Epithelial cell of esophagus (primary cell): ENCODE measurements around the gene AMOTL1.

Source experiments
- DNase-seq: peaks from one replicate; pipeline ENCODE4 v3.0.0; 2010; ENCODE audit warnings: low read depth
- H3K4me3 ChIP-seq: 2 replicates; pipeline ENCODE4 v1.5.1; 2011; ENCODE audit warnings: mild to moderate bottlenecking, low read length, control low read depth
- CTCF ChIP-seq: IDR thresholded peaks from 2 replicates; pipeline ENCODE4 v1.5.1; 2011; ENCODE audit warnings: low read depth, mild to moderate bottlenecking, low read length, control low read depth, inconsistent platforms; ENCODE audit not compliant: insufficient read depth; ENCODE audit errors: missing control alignments

The AMOTL1 gene

DNA sequence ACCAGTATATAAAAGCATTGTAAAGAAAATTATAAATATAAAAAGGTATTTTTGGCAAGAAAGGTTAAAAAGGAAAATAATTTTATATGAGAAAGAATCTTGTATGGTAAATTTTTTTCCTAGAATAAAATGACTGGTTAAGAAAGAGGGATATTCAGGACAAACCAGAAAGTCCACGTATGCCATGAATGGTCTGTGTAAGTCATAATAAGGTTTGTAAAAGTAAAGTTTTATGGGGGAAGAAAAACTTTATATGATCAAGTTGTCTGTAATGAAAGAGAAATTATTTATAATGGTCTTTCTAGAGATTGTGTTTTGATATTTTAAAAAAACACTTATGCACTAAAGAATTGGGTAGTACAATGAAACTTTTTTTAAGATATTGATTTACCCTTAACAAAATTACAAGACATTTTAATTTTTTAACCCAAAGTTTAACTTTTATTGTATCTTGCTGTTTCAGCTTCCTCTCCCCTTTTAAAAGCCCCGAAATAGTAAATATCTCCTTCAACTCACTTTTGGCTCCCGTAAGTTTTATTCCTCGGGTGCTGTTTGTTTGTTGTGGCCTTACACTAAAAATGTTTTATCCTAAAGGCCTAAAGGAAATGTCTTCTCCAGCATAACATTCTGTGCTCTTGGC is 47.7 kb downstream of the AMOTL1 start:
- no peak overlapping the region for H3K4me3 ChIP-seq
- no peak for TF ChIP-seq CTCF
- no peak for DNase-seq

DNA sequence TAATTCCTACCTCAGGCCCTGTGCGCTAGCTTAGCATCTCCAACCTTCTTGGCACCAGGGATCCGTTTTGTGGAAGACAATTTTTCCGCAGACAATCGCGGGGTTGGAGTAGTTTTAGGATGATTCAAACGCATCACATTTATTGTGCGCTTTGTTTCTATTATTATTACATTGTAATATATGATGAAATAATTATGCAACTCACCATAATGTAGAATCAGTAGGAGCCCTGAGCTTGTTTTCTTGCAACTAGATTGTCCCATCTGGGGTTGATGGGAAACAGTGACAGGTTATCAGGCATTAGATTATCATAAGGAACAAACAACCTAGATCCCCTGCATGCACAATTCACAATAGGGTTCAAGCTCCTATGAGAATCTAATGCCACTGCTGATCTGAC is 52.3 kb downstream of the AMOTL1 start:
- DNase-seq: no peak
- no peak overlapping the region for H3K4me3 ChIP-seq
- no peak for TF ChIP-seq CTCF

DNA sequence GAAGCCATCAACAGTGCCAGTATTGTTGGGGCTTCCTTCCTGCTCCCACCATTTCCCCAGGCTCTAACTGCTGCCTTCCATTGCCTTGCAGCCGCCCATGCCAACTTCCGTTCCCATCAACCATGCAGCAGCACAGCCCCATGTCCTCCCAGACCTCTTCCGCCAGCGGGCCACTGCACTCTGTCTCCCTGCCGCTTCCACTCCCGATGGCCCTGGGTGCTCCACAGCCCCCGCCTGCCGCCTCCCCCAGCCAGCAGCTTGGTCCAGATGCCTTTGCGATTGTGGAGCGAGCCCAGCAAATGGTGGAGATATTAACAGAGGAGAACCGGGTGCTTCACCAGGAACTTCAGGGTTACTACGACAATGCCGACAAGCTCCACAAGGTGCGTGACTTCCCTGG is 53.3 kb downstream of the AMOTL1 start:
- no peak for DNase-seq
- H3K4me3 ChIP-seq: no peak overlapping the region
- no peak for TF ChIP-seq CTCF

GRCh38 chr11:94822080-94822479 is 53.9 kb downstream of the AMOTL1 start:
- DNase-seq: no peak
- no peak for TF ChIP-seq CTCF
- H3K4me3 ChIP-seq: no peak overlapping the region

DNA sequence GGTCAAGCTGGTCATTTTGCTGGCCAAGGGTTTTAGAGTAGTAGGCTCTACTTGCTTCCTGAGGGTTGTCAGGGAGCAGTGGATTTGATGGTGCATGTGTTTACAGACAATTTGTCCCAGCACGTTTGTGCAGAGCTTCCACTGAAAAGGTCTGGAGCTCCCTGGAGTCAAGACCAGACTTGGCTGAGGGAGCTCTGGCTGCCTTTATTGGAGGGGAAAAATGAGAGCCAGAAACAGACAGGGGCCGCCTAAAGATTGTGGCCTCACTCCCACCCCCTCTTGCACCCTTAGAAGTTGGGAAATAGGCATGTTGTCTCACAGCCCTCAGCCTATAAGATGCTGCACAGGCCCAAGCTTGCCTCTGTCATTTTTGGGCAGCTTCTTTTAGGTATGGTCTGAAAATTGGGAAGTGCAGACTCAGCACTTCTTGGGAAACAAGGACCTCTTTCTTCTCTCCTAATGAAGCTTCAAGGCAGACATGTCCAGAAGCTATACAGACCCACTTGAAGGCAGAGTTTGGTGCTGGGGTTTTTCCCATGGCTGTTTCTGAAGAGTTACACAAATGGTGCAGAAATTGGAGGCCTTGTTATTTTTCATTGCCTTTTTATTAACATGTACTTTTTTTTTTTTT is 55.1 kb downstream of the AMOTL1 start:
- no peak for TF ChIP-seq CTCF
- no peak overlapping the region for H3K4me3 ChIP-seq
- peak; percentile 36 for DNase-seq

- no peak for TF ChIP-seq CTCF
- DNase-seq: no peak
- no peak overlapping the region for H3K4me3 ChIP-seq
These were observed 56.9 kb downstream of the AMOTL1 start for GRCh38 chr11:94825031-94825430.

GRCh38 chr11:94825481-94825880 is 57.3 kb downstream of the AMOTL1 start:
- no peak overlapping the region for H3K4me3 ChIP-seq
- no peak for TF ChIP-seq CTCF
- DNase-seq: no peak
